ENCODE data around the gene DNM1.
"Not testable (repeated sequence)": the region's sequence is repeated elsewhere in the genome, so short reads cannot be mapped to it uniquely, and the experiment has no call there.

The DNM1 gene

GRCh38 chr9:128276574-128277270 lies 73.5 kb downstream of the DNM1 start:
- no peak for DNase-seq (ENCODE audit: low read depth in 2 of 2)

DNA sequence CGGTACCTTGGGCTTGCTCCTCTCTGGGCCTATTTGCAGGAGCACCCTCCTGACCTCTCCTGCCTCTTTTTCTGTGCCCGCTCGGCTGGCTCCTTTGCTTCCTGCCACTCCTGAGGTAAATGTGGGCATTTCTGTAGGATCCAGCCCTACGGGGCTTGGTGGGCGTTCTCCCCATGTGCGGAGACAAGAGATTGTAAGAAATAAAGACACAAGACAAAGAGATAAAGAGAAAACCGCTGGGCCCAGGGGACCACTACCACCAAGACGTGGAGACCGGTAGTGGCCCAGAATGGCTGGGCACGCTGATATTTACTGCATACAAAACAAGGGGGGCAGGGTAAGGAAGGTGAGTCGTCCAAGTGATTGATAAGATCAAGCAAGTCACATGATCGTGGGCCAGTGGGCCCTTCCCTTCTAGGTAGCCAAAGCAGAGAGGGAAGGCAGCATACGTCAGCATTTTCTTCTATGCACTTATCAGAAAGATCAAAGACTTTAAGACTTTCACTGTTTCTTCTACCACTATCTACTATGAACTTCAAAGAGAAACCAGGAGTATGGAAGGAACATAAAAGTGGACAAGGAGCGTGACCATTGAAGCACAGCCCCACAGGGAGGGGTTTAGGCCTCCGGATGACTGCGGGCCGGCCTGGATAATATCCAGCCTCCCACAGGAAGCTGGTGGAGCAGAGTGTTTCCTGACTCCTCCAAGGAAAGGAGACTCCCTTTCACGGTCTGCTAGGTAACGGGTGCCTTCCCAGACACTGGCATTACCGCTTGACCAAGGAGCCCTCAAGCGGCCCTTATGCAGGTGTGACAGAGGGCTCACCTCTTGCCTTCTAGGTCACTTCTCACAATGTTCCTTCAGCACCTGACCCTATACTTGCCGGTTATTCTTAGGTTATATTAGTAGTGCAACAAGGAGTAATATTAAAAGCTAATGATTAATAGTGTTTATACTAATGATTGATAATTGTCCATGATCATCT lies 76.2 kb downstream of the DNM1 start:
- not testable (repeated sequence) for DNase-seq (ENCODE audit: low read depth in 2 of 2)

DNA sequence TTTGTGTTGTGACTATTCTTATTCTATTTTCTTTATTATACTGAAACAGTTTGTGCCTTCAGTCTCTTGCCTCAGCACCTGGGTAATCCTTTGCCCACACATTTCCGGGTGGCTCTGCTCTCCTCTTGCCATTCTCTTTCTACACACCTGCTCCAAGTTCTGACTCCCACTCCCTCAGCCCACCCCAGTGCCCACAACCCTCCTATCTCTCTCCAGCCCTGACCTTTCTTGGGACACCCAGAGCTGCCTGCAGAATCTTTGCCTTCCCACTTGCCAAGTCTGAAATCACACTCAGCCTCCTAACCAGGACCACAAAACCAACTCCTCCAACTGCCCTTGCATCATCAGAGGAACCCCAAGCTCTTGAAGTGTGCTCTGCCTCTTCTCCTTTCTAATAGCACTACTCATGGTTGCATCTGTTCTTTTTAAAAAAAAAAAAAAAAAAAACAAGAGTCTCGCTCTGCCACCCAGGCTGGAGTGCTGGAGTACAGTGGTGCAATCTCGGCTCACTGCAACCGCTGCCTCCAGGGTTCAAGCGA lies 77.0 kb downstream of the DNM1 start:
- DNase-seq (ENCODE audit: low read depth in 2 of 2), result no peak

DNA sequence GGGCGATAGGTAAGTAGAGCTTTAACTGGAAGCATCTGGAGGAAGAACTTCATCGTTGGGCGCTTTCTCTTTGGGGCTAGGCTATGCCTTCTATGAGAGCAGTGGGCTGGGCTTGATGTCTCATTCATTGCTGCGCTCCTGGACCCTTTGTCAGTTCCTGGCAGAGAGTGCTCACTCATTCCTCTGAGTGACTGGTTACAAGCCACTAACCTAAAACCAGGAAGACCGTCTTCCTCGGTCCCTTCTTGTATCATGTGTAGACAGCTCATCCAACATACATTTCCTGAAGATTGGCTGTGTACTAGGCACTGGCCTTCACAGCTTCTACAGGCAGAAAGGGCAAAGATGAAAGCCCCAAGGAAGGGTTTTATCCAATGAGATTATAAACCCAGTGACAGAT lies 79.3 kb downstream of the DNM1 start:
- DNase-seq (ENCODE audit: low read depth in 2 of 2), result no peak

GRCh38 chr9:128285033-128285784 lies 82.0 kb downstream of the DNM1 start:
- no peak for DNase-seq (ENCODE audit: low read depth in 2 of 2)

DNA sequence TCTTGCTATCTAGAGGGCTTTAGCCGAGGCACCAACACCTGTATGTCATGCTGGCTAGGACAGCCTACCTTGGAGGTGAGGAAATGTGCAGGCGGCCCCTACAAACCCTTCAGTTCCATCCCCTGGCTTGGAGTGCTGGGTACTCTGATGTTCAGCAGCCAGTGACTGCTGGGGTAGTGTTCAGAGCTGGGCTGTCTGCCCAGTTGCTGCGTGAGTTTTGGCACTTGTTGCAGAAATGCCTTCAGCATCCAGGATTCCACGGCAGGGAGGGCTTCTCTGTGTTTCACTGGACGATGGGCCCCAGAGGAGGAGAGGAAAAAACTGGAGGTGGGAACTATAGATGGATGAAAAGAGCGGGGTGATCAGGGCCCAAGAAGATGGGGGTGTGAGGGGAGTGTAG lies 83.3 kb downstream of the DNM1 start:
- no peak for DNase-seq (ENCODE audit: low read depth in 2 of 2)

DNA sequence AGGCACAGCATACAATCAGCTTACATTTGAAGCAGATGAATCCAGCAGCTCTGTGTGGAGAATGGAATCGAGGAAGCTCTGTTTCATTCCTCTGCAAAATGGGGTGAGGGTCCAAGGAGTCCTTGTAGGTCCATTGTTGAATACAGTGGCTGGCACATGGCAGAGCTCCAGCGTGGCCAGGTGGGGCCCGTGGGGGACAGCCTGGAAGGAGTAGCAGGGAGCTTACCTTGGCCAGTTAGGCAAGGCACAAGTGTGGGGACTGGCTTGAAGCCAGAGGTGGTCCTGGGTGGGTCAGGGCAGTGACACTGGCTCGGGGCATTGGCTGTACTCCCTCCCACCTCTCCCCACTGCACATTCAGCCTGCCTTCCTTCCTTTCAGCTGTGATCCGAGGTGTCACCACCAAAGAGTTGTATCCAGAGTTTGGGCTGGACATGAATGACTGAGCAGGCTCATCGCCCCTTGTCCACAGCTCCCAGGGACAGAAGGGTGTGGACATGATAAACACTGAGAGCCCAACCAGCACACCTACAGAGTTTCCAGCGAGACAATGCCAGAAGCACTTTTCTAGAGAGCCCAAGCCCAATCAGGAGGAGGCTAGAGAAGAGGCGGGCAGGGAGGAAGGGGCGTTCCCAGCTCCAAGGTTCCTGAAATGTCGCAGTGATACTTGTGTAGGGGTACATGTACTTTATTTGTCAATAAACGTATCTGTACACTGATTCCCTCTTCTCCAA lies 85.3 kb downstream of the DNM1 start:
- DNase-seq (ENCODE audit: low read depth in 2 of 2), result no peak

DNA sequence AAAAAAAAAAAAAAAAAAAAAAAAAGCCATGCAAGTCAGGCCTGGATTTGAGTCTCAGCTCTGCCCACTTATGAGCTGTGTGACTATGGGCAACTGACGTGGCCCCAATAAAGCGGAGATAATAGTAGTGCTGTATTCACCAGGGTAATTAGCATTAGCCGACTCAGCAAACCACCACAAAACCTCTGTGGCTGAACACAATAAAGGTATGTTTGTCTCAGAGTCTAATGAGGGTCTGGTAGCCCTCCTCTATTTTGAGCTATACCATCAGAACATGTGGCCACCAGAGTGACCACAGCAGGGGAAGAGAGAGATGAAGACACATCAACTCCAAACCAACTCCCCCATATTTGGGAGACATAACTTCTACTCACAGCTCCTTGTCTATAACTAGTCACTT lies 88.8 kb downstream of the DNM1 start:
- no peak for DNase-seq (ENCODE audit: low read depth in 2 of 2)

DNA sequence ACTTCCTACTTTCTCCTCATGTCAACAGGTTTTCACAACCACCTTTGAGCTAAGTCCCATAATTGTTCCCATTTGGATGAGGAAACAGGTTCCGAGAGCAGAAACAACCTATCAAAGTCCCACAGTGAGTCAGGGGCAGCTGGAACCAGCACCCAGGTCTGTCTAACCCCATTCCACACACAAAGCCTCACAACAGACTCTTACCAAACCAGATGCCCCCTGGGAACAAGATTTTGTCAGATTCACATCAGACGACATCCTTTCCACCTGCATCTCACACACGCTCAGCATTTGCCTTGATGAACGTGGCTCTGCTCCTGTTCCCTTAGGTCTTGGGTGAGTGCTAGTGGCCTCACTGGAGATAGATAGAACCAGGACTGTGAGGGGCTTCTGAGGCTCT lies 89.9 kb downstream of the DNM1 start:
- DNase-seq (ENCODE audit: low read depth in 2 of 2), result no peak

DNA sequence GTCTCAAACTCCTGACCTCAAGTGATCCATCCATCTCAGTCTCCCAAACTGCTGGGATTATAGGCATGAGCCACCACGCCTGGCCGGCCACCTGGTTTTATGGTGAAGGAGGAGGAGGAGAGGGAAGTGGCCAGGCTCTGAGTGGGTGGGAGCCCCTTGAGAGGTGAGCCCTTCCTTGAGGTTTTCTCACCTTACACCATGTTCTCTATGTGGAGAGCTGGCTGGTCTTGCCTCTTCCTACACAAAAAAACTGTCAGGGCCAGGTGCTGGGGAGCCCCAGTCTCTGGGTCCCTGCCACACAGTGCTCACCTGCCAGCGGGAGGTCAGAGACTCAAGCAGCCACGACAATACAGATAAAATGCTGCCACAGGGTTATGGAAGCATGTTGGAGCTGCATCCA lies 91.0 kb downstream of the DNM1 start:
- no peak for DNase-seq (ENCODE audit: low read depth in 2 of 2)

DNA sequence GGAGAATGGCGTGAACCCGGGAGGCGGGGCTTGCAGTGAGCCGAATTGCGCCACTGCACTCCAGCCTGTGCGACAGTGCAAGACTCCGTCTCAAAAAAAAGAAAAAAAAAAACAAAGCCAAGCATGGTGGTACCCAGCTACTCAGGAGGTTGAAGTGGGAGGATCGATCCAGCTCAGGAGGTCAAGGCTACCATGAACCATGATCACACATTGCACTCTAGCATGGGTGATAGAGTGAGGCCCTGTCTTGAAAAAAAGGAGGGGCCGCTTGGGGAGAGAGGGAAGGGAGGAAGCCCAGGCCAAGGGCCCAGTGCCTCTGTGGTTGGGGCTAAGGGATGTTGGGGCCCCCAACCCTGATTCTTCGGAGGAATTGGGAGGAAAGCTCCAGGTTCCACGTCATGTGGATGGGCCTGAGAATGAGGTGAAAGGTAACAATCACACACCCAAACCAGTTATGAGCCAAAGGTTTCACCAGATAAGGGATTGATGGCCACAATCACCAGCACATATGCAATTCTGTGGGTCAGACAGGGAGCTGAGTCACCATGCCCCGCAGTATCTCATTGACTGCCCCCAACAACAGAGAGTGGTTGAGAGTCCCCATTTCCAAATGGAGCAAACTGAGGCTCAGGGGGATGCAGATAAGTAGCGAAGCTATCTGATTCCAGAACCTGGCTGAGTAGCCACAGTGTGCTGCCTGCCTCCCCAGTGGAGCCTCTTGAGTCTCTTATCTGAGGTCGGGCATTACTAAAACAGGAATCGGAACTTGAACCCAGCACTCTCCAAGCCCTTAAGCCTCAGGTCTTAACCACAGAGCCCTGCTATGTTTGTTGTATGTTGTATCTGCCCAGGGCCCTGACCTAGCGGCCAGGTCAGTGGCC lies 93.4 kb downstream of the DNM1 start:
- DNase-seq (ENCODE audit: low read depth in 2 of 2), result no peak

GRCh38 chr9:128297221-128297773 lies 94.1 kb downstream of the DNM1 start:
- DNase-seq (ENCODE audit: low read depth in 2 of 2), result no peak

DNA sequence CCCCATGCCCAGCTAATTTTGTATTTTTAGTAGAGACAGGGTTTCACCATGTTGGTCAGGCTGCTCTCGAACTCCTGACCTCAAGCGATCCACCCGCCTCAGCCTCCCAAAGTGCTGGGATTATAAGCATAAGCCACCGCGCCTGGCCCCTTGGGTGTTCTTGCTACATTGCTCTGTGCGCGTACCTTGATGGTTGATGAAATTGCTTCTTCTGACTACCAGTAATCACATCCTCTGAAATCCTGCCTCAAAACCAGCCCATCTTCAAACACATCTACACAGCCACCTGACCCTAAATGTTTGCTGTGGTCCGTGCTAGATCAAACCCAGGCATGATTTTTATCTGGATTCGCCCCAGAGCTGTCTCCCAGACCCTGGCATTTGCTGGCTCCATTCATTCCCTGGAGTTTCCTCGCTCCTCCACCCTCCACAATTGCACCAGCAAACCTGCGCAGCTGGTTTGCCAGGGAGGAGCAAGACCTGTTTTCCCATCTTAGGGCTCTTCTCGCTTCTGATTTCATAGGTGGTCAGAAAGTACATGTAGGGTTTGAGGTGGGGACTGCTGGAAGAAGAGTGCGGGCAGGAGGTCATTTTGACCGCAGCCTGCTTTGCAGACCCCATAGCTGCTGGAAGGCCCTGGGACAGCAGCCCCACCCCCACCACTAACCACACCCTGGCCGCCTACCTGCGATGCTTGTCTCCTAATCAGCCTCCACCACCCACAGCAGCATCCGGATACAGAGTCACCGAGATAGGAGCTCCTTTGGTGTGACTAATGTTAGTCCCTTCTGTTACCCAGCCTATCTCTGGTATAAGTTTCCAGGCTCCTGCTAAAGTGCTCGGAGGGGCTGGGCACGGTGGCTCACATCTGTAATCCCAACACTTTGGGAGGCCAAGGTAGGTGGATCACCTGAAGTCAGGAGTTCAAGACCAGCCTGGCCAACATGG lies 95.6 kb downstream of the DNM1 start:
- no peak for DNase-seq (ENCODE audit: low read depth in 2 of 2)

GRCh38 chr9:128304136-128304970 lies 101.2 kb downstream of the DNM1 start:
- DNase-seq (ENCODE audit: low read depth in 2 of 2), result no peak

Data from stimulated activated CD8-positive, alpha-beta memory T cell treated with anti-CD3 and anti-CD28 coated beads, Interleukin-2, amount 100 ng/mL, for 48 hours (primary cell).